Right kidney (tissue), 9 donors: ENCODE data around the gene ZSWIM7.

Experiments
- DNase-seq: peaks from one replicate; pipeline ENCODE4 v3.0.0-alpha.2; 2016
- long read RNA-seq, 8 donors: transcript quantifications; one replicate each; lab custom pipeline, GENCODE V29; 2026

The ZSWIM7 gene
- long read RNA-seq, donor 1, transcript ZSWIM7-205 (6 exons, 703 nt): minor isoform, 5 of 23 reads
- long read RNA-seq, donor 1, transcript ZSWIM7-201 (5 exons, 2,008 nt): major isoform, 8 of 23 reads
- long read RNA-seq, donor 1, partial matches to known transcripts: 0 of 23 reads
- long read RNA-seq, donor 1, other reads (novel, unspliced or antisense): 0 of 23 reads
- long read RNA-seq, donor 2, partial matches to known transcripts: 0 of 12 reads
- long read RNA-seq, donor 2, other reads (novel, unspliced or antisense): 0 of 12 reads
- long read RNA-seq, donor 3, transcript ZSWIM7-201 (5 exons, 2,008 nt): major isoform, 5 of 13 reads
- long read RNA-seq, donor 3, partial matches to known transcripts: 0 of 13 reads
- long read RNA-seq, donor 3, other reads (novel, unspliced or antisense): 0 of 13 reads
- long read RNA-seq, donor 4, transcript ZSWIM7-201 (5 exons, 2,008 nt): major isoform, 8 of 22 reads
- long read RNA-seq, donor 4, partial matches to known transcripts: 0 of 22 reads
- long read RNA-seq, donor 4, other reads (novel, unspliced or antisense): 0 of 22 reads
- long read RNA-seq, donor 5, partial matches to known transcripts: 0 of 10 reads
- long read RNA-seq, donor 5, other reads (novel, unspliced or antisense): 0 of 10 reads
- long read RNA-seq, donor 6, transcript ZSWIM7-201 (5 exons, 2,008 nt): major isoform, 8 of 17 reads
- long read RNA-seq, donor 6, partial matches to known transcripts: 0 of 17 reads
- long read RNA-seq, donor 6, other reads (novel, unspliced or antisense): 0 of 17 reads
- long read RNA-seq, donor 7: 0 reads
- long read RNA-seq, donor 8, partial matches to known transcripts: 6 of 12 reads
- long read RNA-seq, donor 8, other reads (novel, unspliced or antisense): 0 of 12 reads

DNA sequence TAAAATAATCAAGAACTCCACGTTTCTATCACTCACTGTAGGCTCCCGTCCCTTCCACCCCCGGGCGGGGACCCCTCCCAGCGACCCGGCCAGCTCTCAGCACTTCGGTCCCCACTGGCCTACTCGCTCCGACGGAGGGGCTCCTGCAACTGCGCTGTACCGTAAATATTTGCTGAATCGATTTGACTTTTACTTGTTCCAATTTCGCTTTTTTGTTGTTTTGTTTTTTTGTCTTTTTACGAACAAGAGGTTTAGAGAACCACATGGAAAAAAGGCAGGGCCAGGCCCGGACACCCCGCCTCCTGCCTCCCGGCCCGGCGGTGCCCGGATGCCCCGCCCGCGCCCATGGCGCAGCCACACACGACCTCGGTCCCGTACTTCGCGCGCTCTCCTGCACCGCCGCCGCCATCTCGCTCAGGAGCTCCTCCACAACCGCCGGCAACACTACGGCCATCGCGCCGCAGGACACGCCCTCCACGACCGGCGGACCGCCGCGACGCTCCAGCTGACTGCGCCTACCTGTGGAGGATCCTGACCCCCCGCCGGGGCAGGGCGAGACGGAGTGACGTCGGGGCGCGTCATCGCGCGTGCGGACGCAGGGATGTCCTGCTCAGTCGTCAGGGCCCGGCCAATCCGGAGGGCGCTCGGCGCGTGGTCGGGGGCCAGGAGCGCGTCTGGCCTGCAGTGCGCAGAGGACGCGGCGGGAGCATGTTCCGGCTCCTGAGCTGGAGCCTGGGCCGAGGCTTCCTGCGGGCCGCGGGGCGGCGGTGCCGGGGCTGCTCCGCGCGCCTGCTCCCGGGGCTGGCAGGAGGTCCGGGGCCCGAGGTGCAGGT is at the start of gene ZSWIM7, which contains the start of gene TTC19:
Gene ZSWIM7, minus strand, starts transcription at position 564 of the 833 bp plus-strand sequence. Its CDS starts 110 bp downstream, at position 454.
Gene TTC19, plus strand, starts transcription at position 684 of the 833 bp plus-strand sequence. Its CDS starts 25 bp downstream, at position 709.
- peak; percentile 99 for DNase-seq

DNA sequence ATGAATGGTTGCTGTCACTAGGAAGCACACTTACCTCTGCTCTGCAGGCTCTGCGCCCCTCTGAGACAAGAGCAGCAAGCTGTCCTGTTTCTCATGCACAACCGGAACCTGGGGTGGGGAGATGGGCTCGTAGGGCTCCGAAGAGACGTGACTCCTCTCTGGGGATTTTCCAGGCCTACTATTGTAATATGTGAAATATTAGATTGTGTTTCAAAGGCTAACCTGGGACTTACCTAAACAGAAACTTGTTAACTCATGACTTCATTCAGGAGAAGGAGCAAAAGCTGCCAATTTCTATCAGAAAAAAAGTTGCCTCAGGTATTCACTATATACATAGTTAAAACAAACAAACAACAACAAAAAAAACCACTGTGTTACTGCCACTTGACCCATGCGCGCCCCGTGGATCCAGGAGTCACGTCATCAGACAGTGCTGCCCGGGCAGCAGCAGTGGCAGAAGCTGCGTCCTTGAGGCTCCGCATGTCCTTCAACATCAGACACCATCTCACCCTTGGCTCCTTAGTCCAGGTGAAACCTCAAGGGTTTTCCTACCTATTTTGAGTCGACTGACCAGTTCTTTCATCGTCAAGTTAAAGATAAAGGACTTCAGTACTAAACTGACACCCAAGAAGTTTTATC is 49.4 kb upstream of the ZSWIM7 start:
- no peak for DNase-seq

- DNase-seq: no peak
Observed at GRCh38 chr17:16046966-16047365, 47.5 kb upstream of the ZSWIM7 start.

DNA sequence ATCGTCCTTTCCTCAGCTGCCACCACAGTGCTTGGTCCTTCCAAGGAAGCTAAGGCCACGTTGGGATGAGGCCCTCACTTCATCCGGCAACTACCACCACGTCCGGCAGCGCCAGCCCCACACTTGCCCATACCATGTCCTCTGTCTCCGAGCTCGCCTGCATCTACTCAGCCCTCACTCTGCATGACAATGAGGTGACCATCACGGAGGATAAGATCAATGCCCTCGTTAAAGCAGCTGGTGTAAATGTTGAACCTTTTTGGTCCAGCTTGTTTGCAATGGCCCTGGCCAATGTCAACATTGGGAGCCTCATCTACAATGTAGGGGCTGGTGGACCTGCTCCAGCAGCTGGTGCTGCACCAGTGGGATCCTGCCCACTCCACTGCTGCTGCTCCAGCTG is 45.0 kb upstream of the ZSWIM7 start:
- DNase-seq: no peak

GRCh38 chr17:16040710-16041251 is 41.3 kb upstream of the ZSWIM7 start:
- no peak for DNase-seq

DNA sequence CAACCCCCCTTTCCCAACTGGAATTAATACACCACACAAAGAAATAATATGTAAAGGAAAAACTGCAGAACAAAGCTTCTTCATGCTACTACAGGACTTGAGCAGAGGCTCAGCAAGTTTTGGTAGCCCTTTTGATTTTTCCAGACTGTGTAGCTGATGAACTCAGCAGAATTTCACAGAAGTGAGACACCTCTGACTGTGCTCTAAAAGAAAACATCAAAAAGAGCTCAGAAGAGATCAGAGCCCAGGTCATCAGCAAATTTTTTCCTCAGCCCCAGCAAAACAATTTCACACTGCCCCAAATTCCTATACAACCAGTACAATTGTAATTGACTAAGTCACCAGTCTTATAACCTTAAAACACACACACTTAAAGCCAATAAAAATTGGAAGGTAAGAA is 38.1 kb upstream of the ZSWIM7 start:
- DNase-seq: no peak

DNA sequence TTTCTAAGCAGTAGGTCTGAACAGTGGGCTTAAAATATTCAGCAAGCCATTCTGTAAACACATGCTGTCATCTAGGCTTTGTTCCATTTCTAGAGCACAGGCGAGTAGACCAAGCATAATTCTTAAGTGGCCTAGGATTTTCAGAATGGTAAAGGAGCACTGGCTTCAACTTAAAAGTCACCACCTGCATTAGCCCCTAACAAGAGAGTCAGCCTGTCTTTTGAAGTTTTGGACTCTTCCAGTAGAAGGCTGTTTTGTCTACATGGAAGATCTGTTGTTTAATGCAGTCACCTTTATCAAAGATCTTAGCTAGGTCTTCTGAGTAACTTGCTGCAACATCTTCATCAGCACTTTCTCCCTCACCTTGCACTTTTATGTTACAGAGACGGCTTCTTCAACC is 36.8 kb upstream of the ZSWIM7 start:
- no peak for DNase-seq

DNA sequence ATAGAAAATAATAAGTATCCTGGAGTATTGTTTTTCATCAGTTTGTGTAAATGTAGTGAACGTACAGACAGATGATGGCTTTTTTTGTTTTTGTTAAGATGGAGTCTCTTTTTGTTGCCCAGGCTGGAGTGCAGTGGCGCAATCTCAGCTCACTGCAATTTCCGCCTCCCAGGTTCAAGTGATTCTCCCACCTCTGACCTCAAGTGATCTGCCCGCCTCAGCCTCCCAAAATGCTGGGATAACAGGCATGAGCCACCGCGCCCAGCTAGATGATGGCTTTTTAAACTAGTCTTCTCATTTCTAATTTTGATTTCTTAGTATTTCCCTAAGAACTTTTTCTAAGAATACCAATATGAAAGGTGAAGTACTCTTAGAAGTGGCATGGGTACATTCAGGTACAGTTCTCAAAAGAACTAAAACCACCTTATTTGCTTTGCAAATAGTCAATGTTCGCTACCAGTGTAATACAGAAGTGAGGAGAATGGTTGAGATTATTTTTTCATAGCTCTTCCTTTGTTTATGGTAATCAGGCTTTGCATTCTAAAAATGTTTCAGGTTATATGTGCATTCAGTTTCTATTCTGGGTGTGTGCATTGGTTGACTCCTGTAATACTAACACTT is 34.3 kb upstream of the ZSWIM7 start:
- DNase-seq: no peak

GRCh38 chr17:16027708-16028584 is 28.4 kb upstream of the ZSWIM7 start:
- DNase-seq: no peak

DNA sequence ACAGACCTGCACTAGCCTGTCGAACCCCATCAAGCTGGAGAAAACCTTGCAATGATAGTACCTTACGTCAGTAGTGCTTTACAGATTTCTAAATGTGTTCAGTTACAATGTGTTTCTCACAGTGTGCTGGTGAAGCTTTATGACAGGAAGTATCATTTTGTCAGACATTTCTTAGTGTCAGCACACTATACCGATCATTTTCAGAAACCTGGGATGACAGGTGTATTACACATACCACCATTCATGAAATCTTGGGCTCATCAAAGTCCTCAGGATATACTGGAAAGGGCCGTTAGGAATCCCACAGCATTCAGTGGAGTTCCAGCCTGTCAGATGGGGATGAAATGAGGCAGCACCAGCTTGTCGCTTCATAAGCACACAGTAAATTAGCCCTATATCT is 27.4 kb upstream of the ZSWIM7 start:
- DNase-seq: no peak

DNA sequence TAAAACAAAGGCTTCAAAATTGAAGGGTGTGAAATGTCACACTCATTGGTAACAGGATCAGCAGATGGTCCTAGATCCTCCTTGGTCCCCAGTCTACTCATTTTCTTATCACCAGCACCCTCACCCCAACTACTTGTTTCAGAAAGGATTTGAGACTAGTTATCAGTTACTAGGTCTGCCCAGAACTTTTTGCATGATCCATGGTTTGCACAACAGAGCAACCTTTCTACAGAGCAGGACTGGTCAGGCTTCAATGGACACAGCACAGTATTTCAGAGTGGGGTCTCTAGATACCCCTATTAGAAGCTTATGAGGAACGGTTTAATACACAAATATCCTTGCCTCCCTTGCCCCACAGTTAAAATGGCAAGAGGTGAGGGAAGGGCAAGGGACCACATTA is 25.7 kb upstream of the ZSWIM7 start:
- DNase-seq: no peak

DNA sequence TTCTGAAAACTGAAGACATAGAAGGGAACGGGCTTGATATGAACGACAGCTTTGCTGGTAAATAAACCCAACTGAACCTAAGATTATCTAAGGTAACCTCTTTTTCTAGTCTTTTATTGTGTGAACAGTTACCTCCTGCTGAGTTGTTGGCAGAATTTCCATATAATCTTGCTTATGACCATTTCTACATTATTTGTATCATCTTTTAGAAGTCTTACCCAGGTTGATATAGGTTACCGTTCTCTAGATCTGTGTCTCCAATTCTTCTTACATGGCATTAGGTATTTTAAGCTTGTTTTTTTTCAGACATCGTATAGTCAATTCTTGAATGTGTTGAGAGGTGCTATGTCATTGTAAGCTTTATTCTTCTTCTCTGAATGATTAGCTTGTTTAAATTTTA is 24.4 kb upstream of the ZSWIM7 start:
- no peak for DNase-seq

DNA sequence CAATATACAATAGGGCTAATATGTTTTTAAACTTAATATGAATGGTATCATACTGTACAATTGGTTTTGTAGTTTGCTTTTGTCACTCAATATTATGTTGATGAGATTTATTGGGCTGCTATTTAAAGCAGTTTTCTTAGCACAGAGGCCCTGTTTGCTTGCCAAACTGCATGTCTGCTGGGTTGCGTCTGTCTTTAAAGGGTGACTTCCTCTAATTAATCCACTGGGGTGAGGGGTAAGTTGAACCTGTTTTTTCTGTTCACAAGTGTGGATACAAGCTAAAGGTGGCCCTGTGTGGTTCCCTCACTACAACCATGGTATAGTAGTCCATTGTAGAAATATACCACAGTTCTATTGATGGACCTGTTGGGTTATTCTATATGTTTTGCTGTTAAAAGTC is 19.8 kb upstream of the ZSWIM7 start:
- DNase-seq: no peak

DNA sequence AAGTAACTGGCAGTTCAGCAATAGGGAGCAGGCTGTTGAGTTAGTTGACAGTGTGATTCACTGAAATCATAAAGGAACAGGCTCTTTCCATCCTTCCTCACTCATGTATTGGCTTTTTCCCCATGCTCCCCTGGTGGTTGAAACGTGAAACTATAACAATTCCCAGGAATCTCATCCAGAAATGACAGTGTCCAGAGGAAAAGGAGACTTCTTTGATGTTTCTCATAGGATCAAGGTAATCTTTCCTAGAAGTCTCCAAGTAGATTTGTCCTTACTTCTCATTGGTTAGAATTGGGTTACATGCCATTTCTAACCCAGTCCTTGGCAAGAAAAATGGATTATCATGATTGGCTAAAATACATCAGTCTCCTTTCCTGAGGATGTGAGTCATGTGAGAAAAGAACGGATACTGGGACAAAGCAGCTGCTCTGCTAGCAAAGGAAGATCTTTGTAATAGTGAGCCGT is 14.5 kb upstream of the ZSWIM7 start:
- DNase-seq: no peak

GRCh38 chr17:16007439-16007838 is 7.9 kb upstream of the ZSWIM7 start:
- DNase-seq: no peak

DNA sequence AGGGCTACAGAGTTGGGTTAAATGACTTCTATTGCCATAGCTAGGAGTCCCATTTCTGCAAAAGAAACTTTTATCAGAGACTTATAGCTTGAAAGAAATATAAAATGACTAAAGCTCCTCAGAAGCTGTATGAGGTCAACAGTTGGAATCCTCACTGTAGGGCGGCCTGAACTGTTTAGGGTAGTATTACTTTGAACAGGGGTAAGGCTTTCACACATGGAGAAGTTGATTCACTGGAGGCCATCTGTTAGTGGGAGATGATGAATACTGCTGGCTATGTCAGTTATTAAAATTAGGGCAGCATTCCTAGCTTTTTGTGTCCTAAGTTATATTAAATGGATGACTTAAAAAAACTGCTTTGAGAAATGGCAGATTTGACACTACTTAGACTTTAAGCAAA is 6.1 kb upstream of the ZSWIM7 start:
- DNase-seq: no peak

DNA sequence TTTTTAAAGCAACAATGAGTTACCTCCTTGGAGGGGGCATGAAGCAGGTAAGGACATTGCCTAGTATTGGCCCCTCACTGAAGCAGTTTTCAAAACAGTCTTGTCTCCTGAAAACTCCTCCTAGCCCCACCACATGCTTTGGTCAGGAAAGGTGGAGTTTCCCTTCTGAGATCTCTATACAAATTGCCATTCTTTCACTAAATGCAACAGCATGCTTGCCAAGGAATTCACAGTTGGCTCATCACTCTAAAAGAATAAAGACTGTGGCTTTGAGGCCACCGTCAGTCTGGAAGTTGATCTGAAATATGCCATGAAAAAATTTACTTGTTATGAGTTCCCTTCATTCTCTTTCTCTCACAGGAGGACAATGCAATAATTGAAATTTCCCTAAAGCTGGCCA is 4.3 kb upstream of the ZSWIM7 start:
- DNase-seq: no peak

DNA sequence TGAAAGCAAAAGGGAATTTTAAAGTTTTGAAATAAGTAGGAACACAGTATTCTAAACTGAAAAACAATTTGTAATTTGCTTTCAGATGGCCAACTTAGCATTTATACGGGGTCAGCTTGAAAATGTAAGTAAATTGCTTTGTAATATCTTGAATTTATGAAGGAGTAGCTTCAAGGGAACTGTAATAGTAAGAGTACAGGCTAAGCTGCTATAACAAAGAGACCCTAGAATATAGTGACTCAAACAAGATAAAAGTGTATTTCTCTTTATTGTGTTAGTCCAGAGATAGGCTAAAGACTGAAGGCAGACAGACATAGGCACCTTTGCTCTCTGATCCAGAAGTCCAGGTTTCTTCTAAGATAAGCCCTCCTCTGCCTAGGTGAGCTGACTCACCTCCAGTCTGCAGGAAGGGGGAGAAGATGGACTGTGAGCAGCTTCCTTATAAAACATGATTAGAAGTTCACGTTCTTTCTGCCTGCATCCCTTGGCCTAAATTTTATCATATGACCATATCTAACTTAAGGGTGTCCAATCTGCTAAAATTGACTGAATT is 3.3 kb upstream of the ZSWIM7 start:
- DNase-seq: no peak

GRCh38 chr17:16001226-16001897 is 1.9 kb upstream of the ZSWIM7 start:
- DNase-seq: no peak
